Astrocyte (in vitro differentiated cells and primary cell): ENCODE results near the gene GOLGA6C. TPM values are rescaled to one million over a fixed set of nuclear protein-coding genes. Genes with fewer than 3 reads are reported as not detected.

Experiments
- DNase-seq: peaks from one replicate; pipeline ENCODE4 v3.0.0-alpha.2; 2010; ENCODE audit warnings: low read depth
- FAIRE-seq: peaks from 2 replicates; lab custom pipeline; 2011; peaks lifted over from hg19 to GRCh38; lab: Jason Lieb, UNC
- H2AFZ ChIP-seq: 2 replicates; pipeline ENCODE4 v1.6.0; 2012; ENCODE audit warnings: low read depth, low read length, inconsistent platforms
- H3K27ac ChIP-seq: 2 replicates; pipeline ENCODE4 v1.5.1; 2011; ENCODE audit warnings: low read depth, low read length, inconsistent platforms
- H3K27me3 ChIP-seq: 2 replicates; pipeline ENCODE4 v1.6.0; 2011; ENCODE audit warnings: low read length, inconsistent platforms; ENCODE audit not compliant: insufficient read depth
- H3K36me3 ChIP-seq: 2 replicates; pipeline ENCODE4 v1.5.1; 2011; ENCODE audit warnings: low read length, inconsistent platforms; ENCODE audit not compliant: insufficient read depth
- H3K4me1 ChIP-seq: 2 replicates; pipeline ENCODE4 v1.5.1; 2011; ENCODE audit warnings: low read length, inconsistent platforms; ENCODE audit not compliant: insufficient read depth
- H3K4me2 ChIP-seq: 2 replicates; pipeline ENCODE4 v1.6.0; 2012; ENCODE audit warnings: low read length, inconsistent platforms
- H3K4me3 ChIP-seq: 2 replicates; pipeline ENCODE4 v1.5.1; 2011; ENCODE audit warnings: low read depth, mild to moderate bottlenecking, low read length, inconsistent platforms; ENCODE audit not compliant: insufficient read depth
- H3K79me2 ChIP-seq: 2 replicates; pipeline ENCODE4 v1.6.0; 2012; ENCODE audit warnings: mild to moderate bottlenecking, low read length, inconsistent platforms; ENCODE audit not compliant: insufficient read depth
- H3K9ac ChIP-seq: 2 replicates; pipeline ENCODE4 v1.6.0; 2012; ENCODE audit warnings: mild to moderate bottlenecking, low read length, inconsistent platforms
- H3K9me3 ChIP-seq: 2 replicates; pipeline ENCODE4 v1.5.1; 2012; ENCODE audit warnings: low read depth, mild to moderate bottlenecking, low read length, inconsistent platforms; ENCODE audit not compliant: insufficient read depth
- H4K20me1 ChIP-seq: 2 replicates; pipeline ENCODE4 v1.6.0; 2012; ENCODE audit warnings: low read length, inconsistent platforms; ENCODE audit not compliant: insufficient read depth
- H3K27ac Mint-ChIP-seq: one replicate; pipeline ENCODE4 v1.8.0; 2021; ENCODE audit warnings: mild to moderate bottlenecking, mixed read lengths; ENCODE audit not compliant: unreplicated experiment
- H3K27me3 Mint-ChIP-seq: one replicate; pipeline ENCODE4 v1.8.0; 2021; ENCODE audit warnings: low read depth, mixed read lengths; ENCODE audit not compliant: unreplicated experiment
- H3K36me3 Mint-ChIP-seq: one replicate; pipeline ENCODE4 v1.8.0; 2021; ENCODE audit warnings: low read depth, mixed read lengths; ENCODE audit not compliant: unreplicated experiment
- H3K4me1 Mint-ChIP-seq: one replicate; pipeline ENCODE4 v1.8.0; 2021; ENCODE audit warnings: low read depth, mixed read lengths; ENCODE audit not compliant: unreplicated experiment
- H3K4me3 Mint-ChIP-seq: one replicate; pipeline ENCODE4 v1.8.0; 2021; ENCODE audit warnings: mild to moderate bottlenecking, moderate library complexity, mixed read lengths; ENCODE audit not compliant: unreplicated experiment
- H3K9me3 Mint-ChIP-seq: one replicate; pipeline ENCODE4 v1.8.0; 2021; ENCODE audit warnings: mild to moderate bottlenecking, mixed read lengths; ENCODE audit not compliant: unreplicated experiment
- CTCF ChIP-seq: IDR thresholded peaks from 2 replicates; pipeline ENCODE4 v1.5.1; 2011; ENCODE audit warnings: low read depth, mild to moderate bottlenecking, inconsistent platforms, low read length, moderate library complexity; ENCODE audit not compliant: insufficient read depth
- EZH2 ChIP-seq: IDR thresholded peaks from 2 replicates; pipeline ENCODE4 v1.6.1; 2012; ENCODE audit warnings: mild to moderate bottlenecking, low read length, inconsistent platforms; ENCODE audit not compliant: insufficient read depth
- total RNA-seq: library from RNA; stranded (reverse); gene quantifications from 2 replicates; pipeline ENCODE4 v1.2.1, GENCODE V29; 2021

GOLGA6C gene
- total RNA-seq, 1 donor from 2014 or later: not detected

GRCh38 chr15:75210811-75211230 lies 47.3 kb upstream of the GOLGA6C start:
- H4K20me1 ChIP-seq: peaks cover 75% of the 10 kb centered on the region
- H3K27me3 ChIP-seq: no peaks in the 10 kb centered on the region
- no peaks in the 10 kb centered on the region for H3K9me3 Mint-ChIP-seq
- FAIRE-seq (no peak), DNase-seq (no peak)
- H3K27ac Mint-ChIP-seq: no peak overlapping the region
- TF ChIP-seq EZH2 (no peak), CTCF (no peak)
- H2AFZ ChIP-seq: no peak overlapping the region
- no peak overlapping the region for H3K4me3 Mint-ChIP-seq
- H3K27ac ChIP-seq: no peak overlapping the region
- no peaks in the 10 kb centered on the region for H3K4me1 Mint-ChIP-seq
- no peak overlapping the region for H3K4me2 ChIP-seq
- no peaks in the 10 kb centered on the region for H3K9me3 ChIP-seq
- H3K4me1 ChIP-seq: no peaks in the 10 kb centered on the region
- H3K27me3 Mint-ChIP-seq: no peaks in the 10 kb centered on the region
- peaks cover 40% of the 10 kb centered on the region for H3K79me2 ChIP-seq
- H3K36me3 ChIP-seq: peaks cover 7% of the 10 kb centered on the region
- H3K36me3 Mint-ChIP-seq: peaks cover 5% of the 10 kb centered on the region
- no peak overlapping the region for H3K4me3 ChIP-seq
- H3K9ac ChIP-seq: no peak overlapping the region

GRCh38 chr15:75211436-75212199 lies 46.5 kb upstream of the GOLGA6C start:
- H3K27me3 ChIP-seq: no peaks in the 10 kb centered on the region
- H3K27ac Mint-ChIP-seq: no peak overlapping the region
- H4K20me1 ChIP-seq: peaks cover 68% of the 10 kb centered on the region
- no peak overlapping the region for H3K4me3 Mint-ChIP-seq
- H3K9me3 Mint-ChIP-seq: no peaks in the 10 kb centered on the region
- no peak for FAIRE-seq
- H3K4me2 ChIP-seq: no peak overlapping the region
- H3K9me3 ChIP-seq: no peaks in the 10 kb centered on the region
- peaks cover 5% of the 10 kb centered on the region for H3K36me3 Mint-ChIP-seq
- TF ChIP-seq CTCF (no peak), EZH2 (no peak)
- no peak overlapping the region for H3K4me3 ChIP-seq
- no peaks in the 10 kb centered on the region for H3K4me1 ChIP-seq
- no peaks in the 10 kb centered on the region for H3K27me3 Mint-ChIP-seq
- peaks cover 32% of the 10 kb centered on the region for H3K79me2 ChIP-seq
- H2AFZ ChIP-seq: no peak overlapping the region
- DNase-seq: no peak
- H3K4me1 Mint-ChIP-seq: no peaks in the 10 kb centered on the region
- no peak overlapping the region for H3K9ac ChIP-seq
- no peak overlapping the region for H3K27ac ChIP-seq
- peaks cover 7% of the 10 kb centered on the region for H3K36me3 ChIP-seq

- peaks cover under 1% of the 10 kb centered on the region for H3K27me3 Mint-ChIP-seq
- Histone ChIP-seq H2AFZ (no peak overlapping the region), H3K9me3 (no peaks in the 10 kb centered on the region), H3K4me3 (no peak overlapping the region), H4K20me1 (peaks cover 62% of the 10 kb centered on the region), H3K79me2 (peaks cover 32% of the 10 kb centered on the region), H3K4me1 (no peaks in the 10 kb centered on the region), H3K27ac (no peak overlapping the region), H3K36me3 (peaks cover 7% of the 10 kb centered on the region), H3K27me3 (no peaks in the 10 kb centered on the region), H3K4me2 (no peak overlapping the region), H3K9ac (no peak overlapping the region)
- no peaks in the 10 kb centered on the region for H3K4me1 Mint-ChIP-seq
- no peak overlapping the region for H3K4me3 Mint-ChIP-seq
- FAIRE-seq (no peak), DNase-seq (no peak)
- TF ChIP-seq EZH2 (no peak), CTCF (no peak)
- H3K9me3 Mint-ChIP-seq: no peaks in the 10 kb centered on the region
- H3K36me3 Mint-ChIP-seq: peaks cover 5% of the 10 kb centered on the region
- no peak overlapping the region for H3K27ac Mint-ChIP-seq
Observed at GRCh38 chr15:75212200-75212858, 45.8 kb upstream of the GOLGA6C start.
